ENCODE data around the gene HAAO. TPM values are rescaled to one million over a fixed set of nuclear protein-coding genes. Genes with fewer than 3 reads are reported as not detected.

The HAAO gene
- total and polyA plus RNA-seq, 2 experiments from 2014 or later = 2.6 to 3.2 TPM

GRCh38 chr2:42768706-42769256, 23.6 kb downstream of the HAAO start (continued):
- TF ChIP-seq ZNF462 (CRISPR knock-in tag; IDR thresholded peaks at IDR 0.05) (no peak), POLR2AphosphoS5 (IDR thresholded peaks at IDR 0.05; ENCODE audit: low read depth) (no peak), NANOG (IDR thresholded peaks at IDR 0.05; ENCODE audit: borderline replicate concordance) (no peak), EZH2phosphoT487 (IDR thresholded peaks at IDR 0.05; ENCODE audit: unreplicated experiment) (no peak), JUNB (IDR thresholded peaks at IDR 0.05; ENCODE audit: unreplicated experiment) (no peak), REST (IDR thresholded peaks at IDR 0.05; ENCODE audit: unreplicated experiment) (no peak)
